RWPE1 (cell line): ENCODE measurements around the gene SLC9A9.
"Not testable (repeated sequence)": the region's sequence is repeated elsewhere in the genome, so short reads cannot be mapped to it uniquely, and the experiment has no call there.

Experiments used
- CTCF ChIA-PET: fragments of 350-600 bp; sonication (Branson Sonifier 250); formaldehyde crosslinking; extraction: SDS; loops from one replicate; lab custom pipeline; 2021; lab: Yijun Ruan, JAX
- POLR2A ChIA-PET: fragments of 400-600 bp; formaldehyde crosslinking; extraction: SDS; loops from one replicate; lab custom pipeline; 2020; ENCODE audit warnings: antibody characterized with exemption; ENCODE audit not compliant: low non-redundant PET; lab: Yijun Ruan, JAX
- DNase-seq: peaks from one replicate; pipeline ENCODE4 v3.0.0; 2012; ENCODE audit warnings: low spot score
- H3K27ac ChIP-seq: fragments of 450-650 bp; 2 replicates; pipeline ENCODE4 v1.5.1; 2017
- CTCF ChIP-seq: fragments of 450-650 bp; conservative IDR thresholded peaks from 2 replicates; pipeline ENCODE4 v1.5.1; 2017; ENCODE audit warnings: low read depth, mild to moderate bottlenecking

SLC9A9 gene

GRCh38 chr3:143288944-143289343, 559.3 kb downstream of the SLC9A9 start:
- H3K27ac ChIP-seq, result no peak overlapping the region
- ChIA-PET POLR2A (no interaction called here), CTCF (no interaction called here)
- no peak for DNase-seq
- TF ChIP-seq CTCF, result no peak

GRCh38 chr3:143287403-143287802, 560.9 kb downstream of the SLC9A9 start:
- DNase-seq, result no peak
- no peak for TF ChIP-seq CTCF
- POLR2A ChIA-PET, result no interaction called here
- CTCF ChIA-PET, result interaction anchor here (1.6 kb wide), 1 partner anchor 9 kb away, joined by 7 read pairs; no protein-coding TSS in a partner anchor
- no peak overlapping the region for H3K27ac ChIP-seq

- CTCF ChIA-PET, result interaction anchor here (1.6 kb wide), 1 partner anchor 10 kb away, joined by 7 read pairs; no protein-coding TSS in a partner anchor
- POLR2A ChIA-PET, result interaction anchor here (0.6 kb wide), 1 partner anchor 108 kb away, joined by 3 read pairs; no protein-coding TSS in a partner anchor
- TF ChIP-seq CTCF, result no peak
- DNase-seq, result no peak
- H3K27ac ChIP-seq, result no peak overlapping the region
Measured at GRCh38 chr3:143286392-143287010, 561.8 kb downstream of the SLC9A9 start.

- H3K27ac ChIP-seq, result peak overlapping the region; percentile 47
- DNase-seq, result peak; percentile 56
- POLR2A ChIA-PET, result interaction anchor here (0.7 kb wide), 1 partner anchor 57 kb away, joined by 3 read pairs; no protein-coding TSS in a partner anchor
- TF ChIP-seq CTCF, result no peak
- CTCF ChIA-PET, result interaction anchor here (0.7 to 0.8 kb wide), 3 partner anchors 465 to 1760 kb away, joined by 3 to 10 read pairs (median 4); no protein-coding TSS in a partner anchor
Measured at GRCh38 chr3:143283432-143284128, 564.7 kb downstream of the SLC9A9 start.

- no peak overlapping the region for H3K27ac ChIP-seq
- no peak for TF ChIP-seq CTCF
- ChIA-PET CTCF (no interaction called here), POLR2A (no interaction called here)
- no peak for DNase-seq
Measured at GRCh38 chr3:143280984-143281383, 567.3 kb downstream of the SLC9A9 start.

- DNase-seq, CTCF ChIA-PET, H3K27ac ChIP-seq, POLR2A ChIA-PET: not testable (repeated sequence)
Measured at GRCh38 chr3:143279567-143279966, 568.7 kb downstream of the SLC9A9 start.

GRCh38 chr3:143278721-143279120, 569.5 kb downstream of the SLC9A9 start:
- DNase-seq, result no peak
- H3K27ac ChIP-seq, result no peak overlapping the region
- ChIA-PET POLR2A (no interaction called here), CTCF (no interaction called here)
- no peak for TF ChIP-seq CTCF
